H9 (cell line): Measurements from ENCODE around the gene AGBL4. TPM values are rescaled to one million over a fixed set of nuclear protein-coding genes. Genes with fewer than 3 reads are reported as not detected.

ENCODE experiments used
- DNase-seq: peaks from one replicate; pipeline ENCODE4 v3.0.0-alpha.2; 2017
- H2AFZ ChIP-seq: one replicate; pipeline ENCODE4 v1.6.1; 2013; ENCODE audit warnings: mild to moderate bottlenecking, low read length, control low read depth, moderate library complexity
- H2AK5ac ChIP-seq: 2 replicates; pipeline ENCODE4 v1.6.1; 2013; ENCODE audit warnings: low read length, control low read depth, mixed read lengths; ENCODE audit not compliant: insufficient read length
- H2BK120ac ChIP-seq: one replicate; pipeline ENCODE4 v1.6.1; 2013; ENCODE audit warnings: low read depth, mild to moderate bottlenecking, low read length, control low read depth, inconsistent platforms; ENCODE audit not compliant: poor library complexity, severe bottlenecking
- H2BK12ac ChIP-seq: 2 replicates; pipeline ENCODE4 v1.6.1; 2013; ENCODE audit warnings: low read length, control low read depth, mixed read lengths, low read depth; ENCODE audit not compliant: insufficient read length
- H2BK15ac ChIP-seq: 2 replicates; pipeline ENCODE4 v1.6.1; 2013; ENCODE audit warnings: low read depth, low read length, control low read depth
- H2BK20ac ChIP-seq: one replicate; pipeline ENCODE4 v1.6.1; 2013; ENCODE audit warnings: low read depth, mild to moderate bottlenecking, low read length, control low read depth, inconsistent platforms; ENCODE audit not compliant: poor library complexity, severe bottlenecking
- H2BK5ac ChIP-seq: 2 replicates; pipeline ENCODE4 v1.6.1; 2013; ENCODE audit warnings: low read length, control low read depth, mixed read lengths; ENCODE audit not compliant: insufficient read length
- H3K14ac ChIP-seq: 2 replicates; pipeline ENCODE4 v1.6.1; 2013; ENCODE audit warnings: low read length, control low read depth; ENCODE audit not compliant: insufficient read depth
- H3K18ac ChIP-seq: 2 replicates; pipeline ENCODE4 v1.6.1; 2013; ENCODE audit warnings: low read depth, mild to moderate bottlenecking, mixed read lengths, low read length, control low read depth; ENCODE audit not compliant: insufficient read length
- H3K23ac ChIP-seq: 2 replicates; pipeline ENCODE4 v1.6.1; 2013; ENCODE audit warnings: low read length, control low read depth, mixed read lengths, low read depth; ENCODE audit not compliant: insufficient read length
- H3K23me2 ChIP-seq: 2 replicates; pipeline ENCODE4 v1.6.1; 2013; ENCODE audit warnings: low read depth, mild to moderate bottlenecking, mixed read lengths, low read length, control low read depth; ENCODE audit not compliant: insufficient read length, poor library complexity, severe bottlenecking
- H3K27ac ChIP-seq: 2 replicates; pipeline ENCODE4 v1.5.1; 2013; ENCODE audit warnings: low read length, control low read depth, mixed read lengths, low read depth; ENCODE audit not compliant: insufficient read length
- H3K27me3 ChIP-seq: 2 replicates; pipeline ENCODE4 v1.6.1; 2013; ENCODE audit warnings: low read length, control low read depth, inconsistent platforms; ENCODE audit not compliant: insufficient read depth
- H3K4ac ChIP-seq: 2 replicates; pipeline ENCODE4 v1.6.1; 2013; ENCODE audit warnings: low read depth, mild to moderate bottlenecking, control low read depth, inconsistent platforms, low read length, moderate library complexity
- H3K4me1 ChIP-seq: 2 replicates; pipeline ENCODE4 v1.6.1; 2013; ENCODE audit warnings: low read length, control low read depth, inconsistent platforms; ENCODE audit not compliant: insufficient read depth
- H3K4me2 ChIP-seq: 2 replicates; pipeline ENCODE4 v1.6.1; 2013; ENCODE audit warnings: low read length, control low read depth, mixed read lengths; ENCODE audit not compliant: insufficient read length, insufficient read depth
- H3K56ac ChIP-seq: 2 replicates; pipeline ENCODE4 v1.6.1; 2013; ENCODE audit warnings: low read depth, mild to moderate bottlenecking, mixed read lengths, low read length, control low read depth; ENCODE audit not compliant: insufficient read length
- H3K79me1 ChIP-seq: 2 replicates; pipeline ENCODE4 v1.6.1; 2013; ENCODE audit warnings: low read depth, mild to moderate bottlenecking, moderate library complexity, low read length, control low read depth, inconsistent platforms; ENCODE audit not compliant: insufficient read depth, poor library complexity, severe bottlenecking
- H3K79me2 ChIP-seq: 2 replicates; pipeline ENCODE4 v1.6.1; 2013; ENCODE audit warnings: low read length, control low read depth, inconsistent platforms; ENCODE audit not compliant: insufficient read depth
- H3K9ac ChIP-seq: 2 replicates; pipeline ENCODE4 v1.6.1; 2013; ENCODE audit warnings: low read length, control low read depth, mixed read lengths; ENCODE audit not compliant: insufficient read length; ENCODE audit errors: extremely low read depth
- H3K9me3 ChIP-seq: one replicate; pipeline ENCODE4 v1.6.1; 2013; ENCODE audit warnings: low read depth, low read length, inconsistent platforms; ENCODE audit not compliant: control insufficient read depth
- H3T11ph ChIP-seq: one replicate; pipeline ENCODE4 v1.6.1; 2013; ENCODE audit warnings: mild to moderate bottlenecking, low read length, control low read depth, inconsistent platforms
- H4K20me1 ChIP-seq: one replicate; pipeline ENCODE4 v1.6.1; 2013; ENCODE audit not compliant: control insufficient read depth, insufficient read length, insufficient read depth
- H4K5ac ChIP-seq: 2 replicates; pipeline ENCODE4 v1.6.1; 2013; ENCODE audit warnings: low read depth, mild to moderate bottlenecking, mixed read lengths, low read length, control low read depth; ENCODE audit not compliant: insufficient read length
- H4K8ac ChIP-seq: replicated peaks from 2 replicates; pipeline ENCODE4 v1.6.1; 2013; ENCODE audit warnings: low read length, control low read depth, mixed read lengths, low read depth; ENCODE audit not compliant: insufficient read length
- H4K91ac ChIP-seq: 2 replicates; pipeline ENCODE4 v1.6.1; 2013; ENCODE audit warnings: low read depth, mild to moderate bottlenecking, moderate library complexity, mixed read lengths, low read length, control low read depth; ENCODE audit not compliant: insufficient read length
- H3K27ac Mint-ChIP-seq, 3 experiments: 2 replicates in 2 of 3; 3 replicates in 1 of 3; pipeline ENCODE4 v1.8.0; 2020 to 2021; ENCODE audit warnings: mixed read lengths in 3 of 3, mild to moderate bottlenecking in 1 of 3, moderate library complexity in 1 of 3
- H3K27me3 Mint-ChIP-seq: 2 replicates; pipeline ENCODE4 v1.8.0; 2021; ENCODE audit warnings: low read depth, mild to moderate bottlenecking, moderate library complexity, mixed read lengths
- H3K36me3 Mint-ChIP-seq, 3 experiments: 2 replicates in 2 of 3; 3 replicates in 1 of 3; pipeline ENCODE4 v1.8.0; 2020 to 2021; ENCODE audit warnings: low read depth in 3 of 3, mixed read lengths in 3 of 3; ENCODE audit not compliant: insufficient read depth in 1 of 3
- H3K4me1 Mint-ChIP-seq, 2 experiments: 2 replicates each; pipeline ENCODE4 v1.8.0; 2020; ENCODE audit warnings: mixed read lengths in 2 of 2
- H3K4me3 Mint-ChIP-seq, 2 experiments: 2 replicates in 1 of 2; 3 replicates in 1 of 2; pipeline ENCODE4 v1.8.0; 2020 to 2021; ENCODE audit warnings: mild to moderate bottlenecking in 2 of 2, mixed read lengths in 2 of 2, moderate library complexity in 1 of 2
- H3K9me3 Mint-ChIP-seq, 2 experiments: 2 replicates in 1 of 2; 3 replicates in 1 of 2; pipeline ENCODE4 v1.8.0; 2020; ENCODE audit warnings: mild to moderate bottlenecking in 2 of 2, mixed read lengths in 2 of 2, moderate library complexity in 1 of 2
- CTCF ChIP-seq: fragments of 200-600 bp; sonication (generic); conservative IDR thresholded peaks from 3 replicates; pipeline ENCODE4 v1.8.0; 2021; ENCODE audit warnings: antibody characterized with exemption, mild to moderate bottlenecking
- WGBS: extraction: QIAGEN DNeasy Blood & Tissue Kit; methylation state at CpG from one replicate; pipeline ENCODE4 v1.1.7; 2013; ENCODE audit warnings: missing lambda C conversion rate, low lambda C conversion rate, mixed read lengths; ENCODE audit not compliant: insufficient read length; ENCODE audit errors: extremely low coverage; 5-methylcytosine and 5-hydroxymethylcytosine counted together
- total RNA-seq: library from RNA; stranded (reverse); gene quantifications from 2 replicates; pipeline ENCODE4 v1.2.1, GENCODE V29; 2021

AGBL4 gene
- total RNA-seq, 1 experiment from 2014 or later: not detected

- Histone ChIP-seq H3K27me3 (no peaks in the 10 kb centered on the region), H2BK12ac (no peak overlapping the region), H2AFZ (no peak overlapping the region), H3K23ac (no peak overlapping the region), H3K79me2 (no peaks in the 10 kb centered on the region), H3K4ac (no peak overlapping the region), H3K4me2 (no peak overlapping the region), H3K14ac (no peak overlapping the region), H4K91ac (no peak overlapping the region), H4K8ac (no peak overlapping the region), H2BK20ac (no peak overlapping the region), H3T11ph (no peak overlapping the region), H3K79me1 (no peaks in the 10 kb centered on the region), H3K9ac (no peak overlapping the region), H3K4me1 (no peaks in the 10 kb centered on the region), H2AK5ac (no peak overlapping the region), H2BK15ac (no peak overlapping the region), H3K27ac (no peak overlapping the region), H3K23me2 (no peaks in the 10 kb centered on the region), H2BK120ac (no peak overlapping the region), H2BK5ac (no peak overlapping the region), H3K9me3 (no peaks in the 10 kb centered on the region), H4K5ac (no peak overlapping the region), H4K20me1 (no peaks in the 10 kb centered on the region), H3K56ac (no peak overlapping the region), H3K18ac (no peak overlapping the region)
- Mint-ChIP-seq H3K36me3 (no peaks in the 10 kb centered on the region), H3K9me3 (no peaks in the 10 kb centered on the region), H3K27me3 (peaks cover 4% of the 10 kb centered on the region), H3K4me1 (peaks cover 22% of the 10 kb centered on the region in 2 experiments), H3K4me3 (no peak overlapping the region), H3K27ac (no peak overlapping the region)
- no peak for DNase-seq
- WGBS: no CpG with 5 or more reads among the region's 5 CpGs
- no peak for TF ChIP-seq CTCF
Measured at GRCh38 chr1:48527051-48527450, 1496.7 kb downstream of the AGBL4 start.
